ENCODE results near the gene HS6ST2.

The HS6ST2 gene

DNA sequence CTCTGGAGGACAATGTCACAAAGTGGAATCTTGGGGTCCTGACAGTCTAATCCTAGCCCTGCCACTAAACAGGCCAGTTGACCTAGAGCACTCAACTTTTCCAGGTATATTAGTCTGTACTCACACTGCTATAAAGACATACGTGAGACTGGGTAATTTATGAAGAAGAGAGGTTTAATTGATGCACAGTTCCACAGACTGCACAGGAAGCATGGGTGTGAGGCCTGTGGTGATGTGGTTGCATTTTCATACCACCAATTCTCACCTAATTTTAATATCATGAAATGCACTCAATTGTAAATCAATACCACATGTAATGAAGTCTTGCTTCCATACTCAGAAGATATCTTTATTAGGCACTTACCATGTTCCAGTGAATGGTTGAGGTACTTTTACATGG lies 192.0 kb downstream of the HS6ST2 start:
- no peak overlapping the region for H3K4me3 ChIP-seq (ENCODE audit: low read depth, low read length)
- in situ Hi-C loops (cut with HindIII; ENCODE audit: low sequenced_read_pairs) = no loop called here
- TF ChIP-seq, protein P1, sequence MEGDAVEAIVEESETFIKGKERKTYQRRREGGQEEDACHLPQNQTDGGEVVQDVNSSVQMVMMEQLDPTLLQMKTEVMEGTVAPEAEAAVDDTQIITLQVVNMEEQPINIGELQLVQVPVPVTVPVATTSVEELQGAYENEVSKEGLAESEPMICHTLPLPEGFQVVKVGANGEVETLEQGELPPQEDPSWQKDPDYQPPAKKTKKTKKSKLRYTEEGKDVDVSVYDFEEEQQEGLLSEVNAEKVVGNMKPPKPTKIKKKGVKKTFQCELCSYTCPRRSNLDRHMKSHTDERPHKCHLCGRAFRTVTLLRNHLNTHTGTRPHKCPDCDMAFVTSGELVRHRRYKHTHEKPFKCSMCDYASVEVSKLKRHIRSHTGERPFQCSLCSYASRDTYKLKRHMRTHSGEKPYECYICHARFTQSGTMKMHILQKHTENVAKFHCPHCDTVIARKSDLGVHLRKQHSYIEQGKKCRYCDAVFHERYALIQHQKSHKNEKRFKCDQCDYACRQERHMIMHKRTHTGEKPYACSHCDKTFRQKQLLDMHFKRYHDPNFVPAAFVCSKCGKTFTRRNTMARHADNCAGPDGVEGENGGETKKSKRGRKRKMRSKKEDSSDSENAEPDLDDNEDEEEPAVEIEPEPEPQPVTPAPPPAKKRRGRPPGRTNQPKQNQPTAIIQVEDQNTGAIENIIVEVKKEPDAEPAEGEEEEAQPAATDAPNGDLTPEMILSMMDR (IDR thresholded peaks at IDR 0.05; ENCODE audit: low read depth, low read length) = no peak
- no peak for DNase-seq (ENCODE audit: low read depth, low spot score)

DNA sequence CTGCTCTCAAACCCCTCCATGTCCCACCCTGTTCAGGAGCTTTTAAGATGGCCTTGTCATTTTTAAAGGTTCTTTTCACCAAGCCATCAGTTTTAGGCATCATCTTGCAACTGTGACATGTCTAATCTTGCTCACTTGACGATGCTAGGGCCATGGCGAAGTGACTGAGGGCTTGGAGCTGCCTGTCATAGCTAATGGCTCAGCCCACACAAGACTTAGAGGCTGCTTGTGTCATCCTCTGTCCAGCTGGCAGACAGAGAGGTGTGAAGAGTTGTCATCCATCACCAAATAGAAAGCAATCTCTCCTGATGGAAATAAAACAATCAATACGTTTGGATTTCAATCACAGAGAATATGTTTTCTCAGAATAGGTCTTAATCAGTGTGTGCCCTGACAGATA lies 194.9 kb downstream of the HS6ST2 start:
- no peak for DNase-seq (ENCODE audit: low read depth, low spot score)
- in situ Hi-C loops (cut with HindIII; ENCODE audit: low sequenced_read_pairs) = no loop called here
- no peak overlapping the region for H3K4me3 ChIP-seq (ENCODE audit: low read depth, low read length)
- TF ChIP-seq, protein P1 (IDR thresholded peaks at IDR 0.05; ENCODE audit: low read depth, low read length) = no peak

DNA sequence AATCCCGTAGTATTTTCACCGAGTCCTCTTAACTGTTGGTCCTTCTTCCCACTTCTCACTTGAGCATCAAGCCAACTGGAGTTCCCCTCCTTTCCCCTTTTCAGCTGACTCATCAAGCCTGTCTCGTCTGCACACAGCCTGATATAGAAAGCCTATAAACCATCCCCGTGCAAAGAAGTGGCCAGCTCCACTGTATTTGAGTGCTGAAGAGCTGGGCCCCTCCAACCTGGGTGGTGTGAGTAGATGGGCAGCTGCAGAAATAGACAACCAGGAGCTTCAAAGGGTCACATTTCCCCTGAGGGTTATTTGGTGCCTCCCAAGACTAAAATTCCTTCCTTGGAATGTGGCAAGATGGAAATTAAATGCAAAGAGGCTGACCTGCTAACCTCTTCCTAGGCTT lies 199.7 kb downstream of the HS6ST2 start:
- no peak for DNase-seq (ENCODE audit: low read depth, low spot score)
- in situ Hi-C loops (cut with HindIII; ENCODE audit: low sequenced_read_pairs) = no loop called here

DNA sequence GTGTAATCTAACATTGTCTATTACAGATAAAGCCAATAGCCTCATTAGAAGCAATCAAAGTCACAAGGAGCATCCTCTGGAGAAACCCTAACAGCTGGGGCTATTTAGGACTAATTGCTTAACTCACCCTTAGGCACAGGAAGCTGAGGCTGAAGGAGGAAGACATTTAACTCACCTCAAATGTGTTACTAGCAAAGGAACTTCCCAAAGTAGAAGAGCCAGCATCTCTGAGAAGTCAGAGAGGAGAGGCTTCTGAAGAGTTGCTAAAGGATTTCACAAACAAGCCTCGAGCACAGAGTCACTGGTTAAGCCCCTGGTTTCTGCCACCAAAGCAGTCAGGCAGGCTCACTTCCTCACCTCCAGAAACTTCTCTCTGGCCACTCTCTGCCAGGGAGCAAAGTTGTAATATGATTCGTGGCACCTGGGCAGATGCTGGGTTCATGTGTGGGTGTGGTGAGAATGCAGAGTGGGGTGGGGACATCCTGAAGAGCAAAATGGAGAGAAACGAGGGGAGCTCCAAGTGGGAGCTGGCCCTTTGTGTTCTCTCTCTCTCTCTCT lies 201.3 kb downstream of the HS6ST2 start:
- in situ Hi-C loops (cut with HindIII; ENCODE audit: low sequenced_read_pairs) = no loop called here

More for the DNA sequence above, 199.7 kb downstream of the HS6ST2 start:
- H3K4me3 ChIP-seq (ENCODE audit: low read depth, low read length) = no peak overlapping the region
- TF ChIP-seq, protein P1 (IDR thresholded peaks at IDR 0.05; ENCODE audit: low read depth, low read length) = no peak

DNA sequence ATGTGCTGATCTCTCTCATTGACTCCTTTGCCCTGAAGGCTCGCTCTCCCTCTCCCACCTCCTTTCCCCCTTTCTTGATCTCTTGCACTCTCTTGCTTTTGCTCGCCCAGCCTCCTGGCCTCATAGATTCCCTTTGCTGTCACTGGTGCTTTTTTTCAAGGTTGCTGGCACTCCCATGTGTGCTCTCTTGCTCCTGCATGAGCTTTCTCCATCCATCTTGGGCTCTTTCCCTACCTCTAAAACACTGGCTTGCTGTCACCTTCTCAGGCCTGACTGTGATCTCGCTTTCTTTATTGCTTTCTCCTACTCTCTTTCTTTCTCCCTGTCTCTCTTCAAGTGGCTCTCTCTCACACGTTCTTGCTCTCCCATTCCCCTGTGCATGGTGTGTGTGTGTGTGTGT lies 202.0 kb downstream of the HS6ST2 start:
- H3K4me3 ChIP-seq (ENCODE audit: low read depth, low read length) = no peak overlapping the region
- TF ChIP-seq, protein P1 (IDR thresholded peaks at IDR 0.05; ENCODE audit: low read depth, low read length) = no peak
- no peak for DNase-seq (ENCODE audit: low read depth, low spot score)
- in situ Hi-C loops (cut with HindIII; ENCODE audit: low sequenced_read_pairs) = no loop called here

More for the DNA sequence above, 201.3 kb downstream of the HS6ST2 start:
- no peak for DNase-seq (ENCODE audit: low read depth, low spot score)
- no peak overlapping the region for H3K4me3 ChIP-seq (ENCODE audit: low read depth, low read length)
- TF ChIP-seq, protein P1 (IDR thresholded peaks at IDR 0.05; ENCODE audit: low read depth, low read length) = no peak

DNA sequence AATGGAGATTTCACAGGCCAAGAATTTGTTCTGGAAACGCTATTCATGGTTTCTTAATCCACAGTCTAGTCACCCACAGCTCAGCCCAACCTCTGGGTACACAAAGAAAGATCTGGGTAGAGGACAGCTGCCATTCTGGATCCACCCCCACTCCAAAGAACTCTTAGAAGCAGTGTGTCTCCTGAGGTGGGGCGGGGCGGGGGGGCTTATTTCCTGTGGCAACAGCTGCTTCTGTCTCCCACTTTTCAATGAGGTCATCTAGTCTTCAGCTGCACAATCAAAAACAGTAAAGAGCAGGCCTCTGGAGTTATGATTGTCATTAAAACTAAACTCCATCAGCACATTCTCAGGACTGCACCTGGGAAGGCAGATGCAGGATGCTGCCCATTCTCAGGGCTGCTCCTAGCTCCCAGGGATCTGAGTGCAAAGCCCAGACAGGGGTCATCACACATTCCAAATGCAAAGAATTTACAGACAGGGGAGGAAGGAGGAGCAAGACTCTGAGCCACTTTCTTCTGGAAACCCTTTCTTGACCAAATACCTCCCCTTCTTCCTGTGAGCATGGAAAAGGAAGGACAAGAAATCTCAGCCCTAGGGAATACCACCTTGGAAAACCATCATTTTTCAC lies 207.3 kb downstream of the HS6ST2 start:
- no peak for DNase-seq (ENCODE audit: low read depth, low spot score)
- TF ChIP-seq, protein P1 (IDR thresholded peaks at IDR 0.05; ENCODE audit: low read depth, low read length) = no peak
- in situ Hi-C loops (cut with HindIII; ENCODE audit: low sequenced_read_pairs) = no loop called here
- H3K4me3 ChIP-seq (ENCODE audit: low read depth, low read length) = no peak overlapping the region
